ENCODE measurements around the gene PRKG1. TPM values are rescaled to one million over a fixed set of nuclear protein-coding genes. Genes with fewer than 3 reads are reported as not detected.

The PRKG1 gene
- polyA plus RNA-seq, 3 donors, result not detected

DNA sequence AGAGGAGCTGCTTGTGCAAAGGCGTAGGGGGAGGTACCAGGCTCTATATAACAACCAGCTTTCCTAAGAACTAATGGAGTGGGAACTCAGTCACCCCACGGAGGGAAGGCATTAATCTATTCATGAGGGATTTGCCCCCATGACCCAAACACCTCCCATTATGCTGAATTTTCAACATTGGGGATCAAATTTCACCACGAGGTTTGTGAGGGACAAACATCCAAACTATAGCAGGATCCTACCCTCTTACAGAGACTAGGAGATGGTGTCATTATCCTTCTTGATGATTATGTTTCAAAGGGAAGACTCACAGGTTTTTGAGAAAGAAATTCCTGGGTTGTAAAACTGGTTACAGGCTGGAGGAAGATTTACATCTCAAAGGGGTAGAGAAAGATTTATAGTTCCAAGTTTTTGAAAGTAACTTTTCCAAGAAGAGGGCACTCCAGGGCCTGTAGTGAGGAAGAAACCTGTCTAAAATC is 944.8 kb downstream of the PRKG1 start:
- Histone ChIP-seq H3K27me3 (ENCODE audit: control insufficient read depth in 2 of 2, insufficient read depth in 2 of 2, low read length in 2 of 2) (no peaks in the 10 kb centered on the region), H3K9ac (ENCODE audit: insufficient read depth, low read length, poor library complexity, severe bottlenecking) (no peak overlapping the region), H3K4me2 (replicated peaks; ENCODE audit: extremely low read depth, low read length, poor library complexity, severe bottlenecking) (no peak overlapping the region), H3K4me3 (replicated peaks in 1 of 3; ENCODE audit: low read depth in 2 of 3, low read length in 3 of 3) (no peak overlapping the region), H3K4me1 (ENCODE audit: control insufficient read depth in 1 of 2, insufficient read depth in 2 of 2, low read length in 2 of 2) (no peaks in the 10 kb centered on the region), H3K9me3 (replicated peaks in 1 of 2; ENCODE audit: control insufficient read depth in 1 of 2, insufficient read depth in 1 of 2, low read length in 2 of 2) (peaks cover 0 to 8% of the 10 kb centered on the region in 2 donors), H3K79me2 (ENCODE audit: insufficient read depth, low read length) (no peaks in the 10 kb centered on the region), H4K20me1 (ENCODE audit: insufficient read depth, low read length) (no peaks in the 10 kb centered on the region), H3K27ac (ENCODE audit: low read depth in 1 of 2, low read length in 2 of 2) (no peak overlapping the region), H3K36me3 (replicated peaks in 1 of 2; ENCODE audit: control insufficient read depth in 1 of 2, insufficient read depth in 2 of 2, low read length in 2 of 2) (no peaks in the 10 kb centered on the region), H2AFZ (ENCODE audit: insufficient read depth, low read depth, low read length, poor library complexity, severe bottlenecking) (no peak overlapping the region)
- peaks cover 0 to 3% (median 0%) of the 10 kb centered on the region in 3 donors for H3K27me3 Mint-ChIP-seq (ENCODE audit: low read depth in 3 of 3)
- WGBS (ENCODE audit: insufficient coverage), result no CpG with 5 or more reads among the region's 3 CpGs
- H3K4me1 Mint-ChIP-seq, result no peaks in the 10 kb centered on the region
- intact Hi-C loops (cut with micrococcal nuclease), result no loop called here
- TF ChIP-seq, protein P1, sequence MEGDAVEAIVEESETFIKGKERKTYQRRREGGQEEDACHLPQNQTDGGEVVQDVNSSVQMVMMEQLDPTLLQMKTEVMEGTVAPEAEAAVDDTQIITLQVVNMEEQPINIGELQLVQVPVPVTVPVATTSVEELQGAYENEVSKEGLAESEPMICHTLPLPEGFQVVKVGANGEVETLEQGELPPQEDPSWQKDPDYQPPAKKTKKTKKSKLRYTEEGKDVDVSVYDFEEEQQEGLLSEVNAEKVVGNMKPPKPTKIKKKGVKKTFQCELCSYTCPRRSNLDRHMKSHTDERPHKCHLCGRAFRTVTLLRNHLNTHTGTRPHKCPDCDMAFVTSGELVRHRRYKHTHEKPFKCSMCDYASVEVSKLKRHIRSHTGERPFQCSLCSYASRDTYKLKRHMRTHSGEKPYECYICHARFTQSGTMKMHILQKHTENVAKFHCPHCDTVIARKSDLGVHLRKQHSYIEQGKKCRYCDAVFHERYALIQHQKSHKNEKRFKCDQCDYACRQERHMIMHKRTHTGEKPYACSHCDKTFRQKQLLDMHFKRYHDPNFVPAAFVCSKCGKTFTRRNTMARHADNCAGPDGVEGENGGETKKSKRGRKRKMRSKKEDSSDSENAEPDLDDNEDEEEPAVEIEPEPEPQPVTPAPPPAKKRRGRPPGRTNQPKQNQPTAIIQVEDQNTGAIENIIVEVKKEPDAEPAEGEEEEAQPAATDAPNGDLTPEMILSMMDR (IDR thresholded peaks at IDR 0.05), result no peak
- no peak overlapping the region for H3K4me3 Mint-ChIP-seq
- no peak overlapping the region for H3K27ac Mint-ChIP-seq
- H3K9me3 Mint-ChIP-seq, result peaks cover 0 to 12% (median 4%) of the 10 kb centered on the region in 7 donors
- no peak for DNase-seq
- no peaks in the 10 kb centered on the region for H3K36me3 Mint-ChIP-seq

DNA sequence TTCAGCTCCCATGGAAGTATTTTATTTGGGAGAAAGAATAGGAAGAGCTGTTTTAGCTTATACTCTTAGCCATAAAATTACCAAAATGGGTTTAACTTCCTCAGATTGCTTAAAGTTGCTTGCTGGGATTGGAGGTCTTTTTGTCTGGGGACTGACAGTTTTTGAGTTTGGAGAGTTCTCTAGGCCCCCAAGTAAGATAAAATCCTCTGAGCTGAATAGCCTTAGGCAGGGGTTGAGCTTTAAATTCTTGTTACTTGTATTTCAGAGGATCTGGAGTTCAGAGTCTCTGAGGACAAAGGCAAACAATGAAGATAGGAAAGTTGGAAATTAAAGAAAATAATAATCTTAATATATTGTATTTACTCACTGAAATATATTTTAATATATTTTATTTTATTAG is 945.4 kb downstream of the PRKG1 start:
- Histone ChIP-seq H3K79me2 (ENCODE audit: insufficient read depth, low read length) (no peaks in the 10 kb centered on the region), H3K4me2 (replicated peaks; ENCODE audit: extremely low read depth, low read length, poor library complexity, severe bottlenecking) (no peak overlapping the region), H4K20me1 (ENCODE audit: insufficient read depth, low read length) (no peaks in the 10 kb centered on the region), H3K4me3 (replicated peaks in 1 of 3; ENCODE audit: low read depth in 2 of 3, low read length in 3 of 3) (no peak overlapping the region), H3K9me3 (replicated peaks in 1 of 2; ENCODE audit: control insufficient read depth in 1 of 2, insufficient read depth in 1 of 2, low read length in 2 of 2) (peaks cover 0 to 7% of the 10 kb centered on the region in 2 donors), H3K4me1 (ENCODE audit: control insufficient read depth in 1 of 2, insufficient read depth in 2 of 2, low read length in 2 of 2) (no peaks in the 10 kb centered on the region), H3K27ac (ENCODE audit: low read depth in 1 of 2, low read length in 2 of 2) (no peak overlapping the region), H3K36me3 (replicated peaks in 1 of 2; ENCODE audit: control insufficient read depth in 1 of 2, insufficient read depth in 2 of 2, low read length in 2 of 2) (no peaks in the 10 kb centered on the region), H2AFZ (ENCODE audit: insufficient read depth, low read depth, low read length, poor library complexity, severe bottlenecking) (no peak overlapping the region), H3K27me3 (ENCODE audit: control insufficient read depth in 2 of 2, insufficient read depth in 2 of 2, low read length in 2 of 2) (no peaks in the 10 kb centered on the region), H3K9ac (ENCODE audit: insufficient read depth, low read length, poor library complexity, severe bottlenecking) (no peak overlapping the region)
- Mint-ChIP-seq H3K4me3 (no peak overlapping the region), H3K27ac (no peak overlapping the region), H3K4me1 (no peaks in the 10 kb centered on the region), H3K27me3 (ENCODE audit: low read depth in 3 of 3) (peaks cover 0 to 3% (median 0%) of the 10 kb centered on the region in 3 donors), H3K9me3 (peaks cover 0 to 11% (median 4%) of the 10 kb centered on the region in 7 donors), H3K36me3 (no peaks in the 10 kb centered on the region)
- TF ChIP-seq, protein P1 (IDR thresholded peaks at IDR 0.05), result no peak
- intact Hi-C loops (cut with micrococcal nuclease), result no loop called here
- DNase-seq, result no peak
